ENCODE measurements around the gene CITED1. TPM values are rescaled to one million over a fixed set of nuclear protein-coding genes. Genes with fewer than 3 reads are reported as not detected.

CITED1 gene, protein sequence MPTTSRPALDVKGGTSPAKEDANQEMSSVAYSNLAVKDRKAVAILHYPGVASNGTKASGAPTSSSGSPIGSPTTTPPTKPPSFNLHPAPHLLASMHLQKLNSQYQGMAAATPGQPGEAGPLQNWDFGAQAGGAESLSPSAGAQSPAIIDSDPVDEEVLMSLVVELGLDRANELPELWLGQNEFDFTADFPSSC
- total RNA-seq, result 8.6 TPM

GRCh38 chrX:72305286-72306084 lies at the start of gene CITED1:
TSS of gene CITED1 (minus strand) at chrX:72305914. CDS start at chrX:72302869, 3,045 bp downstream.

Small RNA genes within 50 kb of the gene (small RNA-seq; reads per million reads assigned to genes)
- not detected for gene RF00019 (ENCODE audit: low replicate concordance)

Other genes with a start within 250 kb of the CITED1 start
- gene RTL5, start 174.0 kb downstream of the CITED1 start, total RNA-seq, result 10.6 TPM
- gene PIN4, start 124.2 kb downstream of the CITED1 start, total RNA-seq, result 4.5 TPM
- 1.2 TPM for gene ERCC6L, start 66.9 kb downstream of the CITED1 start, total RNA-seq
- 1,442 TPM for gene RPS4X, start 28.7 kb downstream of the CITED1 start, total RNA-seq